Measurements from ENCODE around the gene SLC38A1.

DNA sequence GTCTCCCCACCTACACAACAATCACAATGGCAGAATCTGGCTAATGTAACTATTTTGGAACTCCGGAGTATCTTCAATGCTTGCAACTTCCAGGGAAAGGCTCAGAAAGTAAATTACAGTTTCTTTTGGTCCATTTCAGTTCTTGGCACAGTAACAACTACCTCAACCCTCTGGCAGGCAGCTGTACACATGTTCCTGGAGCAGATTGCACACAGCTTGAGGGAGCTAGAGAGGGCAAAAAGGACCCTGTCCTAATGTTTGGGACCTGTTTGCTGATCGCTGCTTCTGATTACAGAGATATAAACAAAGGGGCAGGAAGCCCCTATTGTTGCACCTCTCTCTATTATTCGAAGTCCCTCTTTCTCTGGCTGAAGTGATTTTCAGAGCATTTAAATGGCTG lies 35.2 kb upstream of the SLC38A1 start:
- no peak for TF ChIP-seq POLR2A (IDR thresholded peaks at IDR 0.05)
- TF ChIP-seq, protein P1, sequence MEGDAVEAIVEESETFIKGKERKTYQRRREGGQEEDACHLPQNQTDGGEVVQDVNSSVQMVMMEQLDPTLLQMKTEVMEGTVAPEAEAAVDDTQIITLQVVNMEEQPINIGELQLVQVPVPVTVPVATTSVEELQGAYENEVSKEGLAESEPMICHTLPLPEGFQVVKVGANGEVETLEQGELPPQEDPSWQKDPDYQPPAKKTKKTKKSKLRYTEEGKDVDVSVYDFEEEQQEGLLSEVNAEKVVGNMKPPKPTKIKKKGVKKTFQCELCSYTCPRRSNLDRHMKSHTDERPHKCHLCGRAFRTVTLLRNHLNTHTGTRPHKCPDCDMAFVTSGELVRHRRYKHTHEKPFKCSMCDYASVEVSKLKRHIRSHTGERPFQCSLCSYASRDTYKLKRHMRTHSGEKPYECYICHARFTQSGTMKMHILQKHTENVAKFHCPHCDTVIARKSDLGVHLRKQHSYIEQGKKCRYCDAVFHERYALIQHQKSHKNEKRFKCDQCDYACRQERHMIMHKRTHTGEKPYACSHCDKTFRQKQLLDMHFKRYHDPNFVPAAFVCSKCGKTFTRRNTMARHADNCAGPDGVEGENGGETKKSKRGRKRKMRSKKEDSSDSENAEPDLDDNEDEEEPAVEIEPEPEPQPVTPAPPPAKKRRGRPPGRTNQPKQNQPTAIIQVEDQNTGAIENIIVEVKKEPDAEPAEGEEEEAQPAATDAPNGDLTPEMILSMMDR (IDR thresholded peaks at IDR 0.05): no peak
